ENCODE results near the gene FOXP1. TPM values are rescaled to one million over a fixed set of nuclear protein-coding genes. Genes with fewer than 3 reads are reported as not detected.
"Not testable (repeated sequence)": the region's sequence is repeated elsewhere in the genome, so short reads cannot be mapped to it uniquely, and the experiment has no call there.

Gene FOXP1
- total RNA-seq, 1 donor from 2014 or later, result 137 TPM

GRCh38 chr3:70979983-70980645, 603.4 kb downstream of the FOXP1 start:
- DNase-seq (ENCODE audit: low spot score) (no peak), ATAC-seq (no peak)
- intact Hi-C loops (cut with DNase I), result no loop called here

- intact Hi-C loops (cut with DNase I), result no loop called here
- no peak for ATAC-seq
- no peak for DNase-seq (ENCODE audit: low spot score)
Measured at GRCh38 chr3:70977712-70978111, 605.8 kb downstream of the FOXP1 start.

- DNase-seq (ENCODE audit: low spot score); intact Hi-C loops (cut with DNase I); ATAC-seq: not testable (repeated sequence)
Measured at GRCh38 chr3:70975981-70976380, 607.5 kb downstream of the FOXP1 start.

GRCh38 chr3:70974747-70975146, 608.8 kb downstream of the FOXP1 start:
- DNase-seq (ENCODE audit: low spot score), result no peak
- ATAC-seq, result peak; percentile 58
- intact Hi-C loops (cut with DNase I), result no loop called here

GRCh38 chr3:70973558-70973957, 610.0 kb downstream of the FOXP1 start:
- DNase-seq (ENCODE audit: low spot score) (no peak), ATAC-seq (no peak)
- intact Hi-C loops (cut with DNase I), result no loop called here

GRCh38 chr3:70972855-70973254, 610.7 kb downstream of the FOXP1 start:
- no peak for ATAC-seq
- intact Hi-C loops (cut with DNase I), result no loop called here
- no peak for DNase-seq (ENCODE audit: low spot score)

- no peak for DNase-seq (ENCODE audit: low spot score)
- no peak for ATAC-seq
- intact Hi-C loops (cut with DNase I), result no loop called here
Measured at GRCh38 chr3:70970952-70971351, 612.6 kb downstream of the FOXP1 start.

- intact Hi-C loops (cut with DNase I), result no loop called here
- ATAC-seq (no peak), DNase-seq (ENCODE audit: low spot score) (no peak)
Measured at GRCh38 chr3:70970171-70970570, 613.4 kb downstream of the FOXP1 start.

GRCh38 chr3:70963431-70964275, 619.9 kb downstream of the FOXP1 start:
- intact Hi-C loops (cut with DNase I), result no loop called here
- DNase-seq (ENCODE audit: low spot score) (no peak), ATAC-seq (no peak)

GRCh38 chr3:70959506-70960291, 623.8 kb downstream of the FOXP1 start:
- intact Hi-C loops (cut with DNase I), result no loop called here
- DNase-seq (ENCODE audit: low spot score), result no peak
- no peak for ATAC-seq

GRCh38 chr3:70952033-70952747, 631.3 kb downstream of the FOXP1 start:
- ATAC-seq (no peak), DNase-seq (ENCODE audit: low spot score) (no peak)
- intact Hi-C loops (cut with DNase I), result no loop called here

- peak; percentile 50 for ATAC-seq
- intact Hi-C loops (cut with DNase I), result no loop called here
- no peak for DNase-seq (ENCODE audit: low spot score)
Measured at GRCh38 chr3:70951316-70951715, 632.2 kb downstream of the FOXP1 start.

GRCh38 chr3:70947579-70947978, 635.9 kb downstream of the FOXP1 start:
- ATAC-seq (no peak), DNase-seq (ENCODE audit: low spot score) (no peak)
- intact Hi-C loops (cut with DNase I), result no loop called here

GRCh38 chr3:70943886-70944285, 639.6 kb downstream of the FOXP1 start:
- ATAC-seq (no peak), DNase-seq (ENCODE audit: low spot score) (no peak)
- intact Hi-C loops (cut with DNase I), result no loop called here

GRCh38 chr3:70933105-70933810, 650.3 kb downstream of the FOXP1 start:
- ATAC-seq (no peak), DNase-seq (ENCODE audit: low spot score) (no peak)
- intact Hi-C loops (cut with DNase I), result no loop called here

- intact Hi-C loops (cut with DNase I), result no loop called here
- DNase-seq (ENCODE audit: low spot score) (no peak), ATAC-seq (no peak)
Measured at GRCh38 chr3:70930066-70930465, 653.5 kb downstream of the FOXP1 start.

- intact Hi-C loops (cut with DNase I), result no loop called here
- no peak for ATAC-seq
- no peak for DNase-seq (ENCODE audit: low spot score)
Measured at GRCh38 chr3:70927239-70927638, 656.3 kb downstream of the FOXP1 start.

- DNase-seq (ENCODE audit: low spot score) (no peak), ATAC-seq (no peak)
- intact Hi-C loops (cut with DNase I), result no loop called here
Measured at GRCh38 chr3:70926835-70927234, 656.7 kb downstream of the FOXP1 start.

GRCh38 chr3:70919661-70920060, 663.9 kb downstream of the FOXP1 start:
- DNase-seq (ENCODE audit: low spot score) (no peak), ATAC-seq (no peak)

More at GRCh38 chr3:70919661-70920060, 663.9 kb downstream of the FOXP1 start:
- intact Hi-C loops (cut with DNase I), result no loop called here
